GM12878 (cell line): Measurements from ENCODE around the gene CCNB3. TPM values are rescaled to one million over a fixed set of nuclear protein-coding genes. Genes with fewer than 3 reads are reported as not detected.

Experiments
- ATAC-seq: fragments of 200-7000 bp; cut with Tn5 transposase; 3 replicates; pipeline ENCODE4 v1.9.1; 2020; ENCODE audit warnings: mild to moderate bottlenecking, moderate library complexity
- BruUV-seq: library from RNA; stranded (reverse); fragments of 400-500 nt; replicated peaks from 2 replicates; lab custom pipeline; 2021; lab: Mats Ljungman, UMichigan
- CTCF ChIA-PET: fragments of 300-600 bp; sonication (Branson Sonifier 250); formaldehyde crosslinking; extraction: SDS; loops from one replicate; lab custom pipeline; 2021; ENCODE audit warnings: inconsistent platforms; lab: Yijun Ruan, JAX
- POLR2A ChIA-PET: fragments of 350-600 bp; formaldehyde crosslinking; extraction: SDS; loops from one replicate; lab custom pipeline; 2021; ENCODE audit warnings: inconsistent platforms; lab: Charles Lee
- RAD21 ChIA-PET: fragments of 300-600 bp; sonication (Branson Sonifier 250); formaldehyde crosslinking; loops from one replicate; lab custom pipeline; 2023; ENCODE audit warnings: antibody characterized with exemption; ENCODE audit not compliant: unreplicated experiment; lab: Charles Lee
- SMC1A ChIA-PET: fragments of 300-600 bp; sonication (Branson Sonifier 250); formaldehyde crosslinking; loops from one replicate; lab custom pipeline; 2023; ENCODE audit not compliant: unreplicated experiment, uncharacterized antibody; lab: Charles Lee
- DNase-seq: peaks from one replicate; pipeline ENCODE4 v3.0.0-alpha.2; 2011; ENCODE audit warnings: low read depth, low spot score
- FAIRE-seq: peaks from 3 replicates; lab custom pipeline; 2011; peaks lifted over from hg19 to GRCh38; lab: Jason Lieb, UNC
- H2AFZ ChIP-seq: 2 replicates; pipeline ENCODE4 v1.6.0; 2011; ENCODE audit warnings: low read depth, low read length, control low read depth; ENCODE audit not compliant: control insufficient read depth
- H3K27ac ChIP-seq: 2 replicates; pipeline ENCODE4 v1.5.1; 2011; ENCODE audit warnings: control low read depth; ENCODE audit not compliant: control insufficient read depth, insufficient read depth
- H3K27me3 ChIP-seq, 2 experiments: replicated peaks in 1 of 2; 2 replicates each; pipeline versions ENCODE4 v1.6.0 to v1.6.1; 2011; ENCODE audit warnings: low read length in 1 of 2; ENCODE audit not compliant: control insufficient read depth in 2 of 2, insufficient read depth in 2 of 2
- H3K36me3 ChIP-seq, 2 experiments: 2 replicates each; pipeline ENCODE4 v1.5.1; 2011; ENCODE audit warnings: low read length in 1 of 2; ENCODE audit not compliant: control insufficient read depth in 2 of 2, insufficient read depth in 2 of 2
- H3K4me1 ChIP-seq: 2 replicates; pipeline ENCODE4 v1.6.1; 2011; ENCODE audit warnings: mild to moderate bottlenecking, low read length, moderate library complexity, mixed read lengths; ENCODE audit not compliant: control insufficient read depth, insufficient read depth
- H3K4me2 ChIP-seq: 2 replicates; pipeline ENCODE4 v1.6.0; 2011; ENCODE audit warnings: control low read depth; ENCODE audit not compliant: control insufficient read depth, insufficient read depth
- H3K4me3 ChIP-seq: fragments of 200-600 bp; sonication (generic); 2 replicates; pipeline ENCODE4 v1.5.1; 2016
- H3K79me2 ChIP-seq: 2 replicates; pipeline ENCODE4 v1.6.0; 2011; ENCODE audit warnings: low read length; ENCODE audit not compliant: control insufficient read depth, insufficient read depth
- H3K9ac ChIP-seq: 2 replicates; pipeline ENCODE4 v1.8.0; 2011; ENCODE audit warnings: low read length, control low read depth, mixed read lengths; ENCODE audit not compliant: control insufficient read depth, insufficient read depth
- H3K9me3 ChIP-seq: replicated peaks from 3 replicates; pipeline ENCODE4 v1.5.1; 2011; ENCODE audit warnings: mild to moderate bottlenecking, low read length; ENCODE audit not compliant: control insufficient read depth, insufficient read depth
- H4K20me1 ChIP-seq: 2 replicates; pipeline ENCODE4 v1.6.0; 2011; ENCODE audit not compliant: control insufficient read depth, insufficient read depth
- CTCF ChIP-seq, 3 experiments: IDR thresholded peaks in 2 of 3; conservative IDR thresholded peaks in 1 of 3; 2 replicates each; pipeline ENCODE4 v1.5.1; 2011; ENCODE audit warnings: low read depth in 3 of 3, low read length in 3 of 3, mild to moderate bottlenecking in 3 of 3, control low read depth in 2 of 3, moderate library complexity in 2 of 3, inconsistent platforms in 1 of 3, mixed read lengths in 1 of 3; ENCODE audit not compliant: control insufficient read depth in 2 of 3, insufficient read depth in 1 of 3; ENCODE audit errors: extremely low read depth in 1 of 3
- ELK1 ChIP-seq: IDR thresholded peaks from 2 replicates; pipeline ENCODE4 v1.6.1; 2012; ENCODE audit warnings: low read depth, low read length, improper control_type of control experiment
- ETV6 ChIP-seq, 2 experiments: fragments of 450-650 bp in 1 of 2; IDR thresholded peaks in 1 of 2; conservative IDR thresholded peaks in 1 of 2; 2 replicates each; pipeline ENCODE4 v1.6.1; 2014; ENCODE audit warnings: antibody characterized with exemption in 1 of 2, borderline replicate concordance in 1 of 2, low read depth in 1 of 2, mild to moderate bottlenecking in 1 of 2, moderate library complexity in 1 of 2
- GATAD2B ChIP-seq: fragments of 450-650 bp; conservative IDR thresholded peaks from 2 replicates; pipeline ENCODE4 v1.6.1; 2017; ENCODE audit warnings: low read depth, mild to moderate bottlenecking, moderate library complexity
- JUND ChIP-seq: IDR thresholded peaks from 2 replicates; pipeline ENCODE4 v1.6.1; 2012; ENCODE audit warnings: low read depth, mild to moderate bottlenecking, low read length, improper control_type of control experiment, moderate library complexity
- KAT2A ChIP-seq: conservative IDR thresholded peaks from 2 replicates; pipeline ENCODE4 v1.6.1; 2011; ENCODE audit warnings: low read depth, low read length; ENCODE audit not compliant: control insufficient read depth
- KLF5 ChIP-seq: fragments of 450-650 bp; IDR thresholded peaks from 2 replicates; pipeline ENCODE4 v1.6.1; 2014; ENCODE audit warnings: mild to moderate bottlenecking; ENCODE audit not compliant: partially characterized antibody
- MXI1 ChIP-seq: fragments of 150-350 bp; IDR thresholded peaks from 2 replicates; pipeline ENCODE4 v1.6.1; 2011; ENCODE audit warnings: low read depth, mild to moderate bottlenecking, inconsistent platforms, low read length, improper control_type of control experiment
- MYC ChIP-seq: IDR thresholded peaks from 2 replicates; pipeline ENCODE4 v1.6.1; 2011; ENCODE audit warnings: mild to moderate bottlenecking, low read length, moderate library complexity, inconsistent platforms; ENCODE audit not compliant: insufficient read depth, insufficient replicate concordance, insufficient read length, severe bottlenecking
- NBN ChIP-seq: fragments of 450-650 bp; IDR thresholded peaks from 2 replicates; pipeline ENCODE4 v1.6.1; 2016
- NFIC ChIP-seq: IDR thresholded peaks from 2 replicates; pipeline ENCODE4 v1.6.1; 2012; ENCODE audit warnings: low read depth, mild to moderate bottlenecking, inconsistent platforms, low read length, moderate library complexity
- PAX8 ChIP-seq: fragments of 450-650 bp; IDR thresholded peaks from 2 replicates; pipeline ENCODE4 v1.6.1; 2017; ENCODE audit warnings: mild to moderate bottlenecking, moderate library complexity
- POU2F2 ChIP-seq: IDR thresholded peaks from 3 replicates; pipeline ENCODE4 v1.6.1; 2011; ENCODE audit warnings: low read depth, mild to moderate bottlenecking, low read length, borderline replicate concordance
- RCOR1 ChIP-seq: conservative IDR thresholded peaks from 2 replicates; pipeline ENCODE4 v1.6.1; 2012; ENCODE audit warnings: low read depth, low read length, improper control_type of control experiment
- RELB ChIP-seq: fragments of 450-650 bp; IDR thresholded peaks from 2 replicates; pipeline ENCODE4 v1.6.1; 2017; ENCODE audit warnings: low read depth, mild to moderate bottlenecking, moderate library complexity
- STAT1 ChIP-seq: fragments of 450-650 bp; conservative IDR thresholded peaks from 2 replicates; pipeline ENCODE4 v1.6.1; 2014; ENCODE audit warnings: antibody characterized with exemption, mild to moderate bottlenecking
- SUZ12 ChIP-seq: fragments of 200-600 bp; sonication (generic); IDR thresholded peaks from one replicate; pipeline ENCODE4 v1.6.1; 2018; ENCODE audit warnings: antibody characterized with exemption, mild to moderate bottlenecking; ENCODE audit not compliant: unreplicated experiment
- WGBS: methylation state at CpG from one replicate; pipeline ENCODE4 v1.1.6; 2016; ENCODE audit warnings: low lambda C conversion rate; ENCODE audit not compliant: insufficient replicate concordance, insufficient coverage; ENCODE audit errors: missing lambda C conversion rate; 5-methylcytosine and 5-hydroxymethylcytosine counted together
- in situ Hi-C: fragments of 300-500 bp; cut with MboI; formaldehyde crosslinking; loops from 9 replicates; pipeline ENCODE4 v1.14.3; 2018; ENCODE audit warnings: mixed read lengths
- intact Hi-C: fragments of 100-400 bp; cut with micrococcal nuclease; formaldehyde crosslinking; loops from one replicate; pipeline ENCODE4 v1.14.2; 2022; ENCODE audit not compliant: unreplicated experiment
- polyA plus RNA-seq, 11 experiments: library from polyadenylated mRNA; depleted of rRNA in 4 of 11; unstranded in 6 of 11; stranded (reverse) in 5 of 11; fragments of >200 nt; fragmentation: Nextera tagmentation in 4 of 11; fragmentation: Illumina TruSeq in 1 of 11; extraction: Ambion mirVana in 4 of 11; extraction: Trizol in 1 of 11; gene quantifications; 1 replicate in 1 of 11; 2 replicates in 10 of 11; pipeline versions ENCODE4 v1.2.1 to v1.2.3, GENCODE V29; 2011 to 2016; ENCODE audit warnings: inconsistent platforms in 2 of 11, missing spikeins in 2 of 11, low read depth in 1 of 11
- total RNA-seq, 4 experiments: library from RNA; depleted of rRNA in 3 of 4; stranded (reverse); fragments of >200 nt in 3 of 4; fragmentation: Illumina TruSeq in 1 of 4; extraction: Trizol in 1 of 4; gene quantifications; 2 replicates each; pipeline versions ENCODE4 v1.2.1 to v1.2.3, GENCODE V29; 2013 to 2021

Gene CCNB3
- total and polyA plus RNA-seq, 10 of the 15 experiments (the other 5 are each of a cell fraction or from before 2014, with no cell fraction given), result 0.09 to 0.49 (median 0.16) TPM; not detected in 3

GRCh38 chrX:50157545-50158135, 46.9 kb upstream of the CCNB3 start (continued):
- TF ChIP-seq ETV6 (conservative IDR thresholded peaks at IDR 0.05 in 1 of 2, IDR thresholded peaks at IDR 0.05 in 1 of 2; ENCODE audit: borderline replicate concordance in 1 of 2, low read depth in 1 of 2) (no peak), CTCF (IDR thresholded peaks at IDR 0.05 in 2 of 3, conservative IDR thresholded peaks at IDR 0.05 in 1 of 3; ENCODE audit: control insufficient read depth in 2 of 3, extremely low read depth in 1 of 3, insufficient read depth in 1 of 3, low read depth in 3 of 3, low read length in 3 of 3) (no peak), MYC (no peak), GATAD2B (no peak), POU2F2 (no peak), KAT2A (no peak), SUZ12 (no peak), JUND (no peak), NFIC (no peak), MXI1 (no peak)

GRCh38 chrX:50158593-50158992, 46.0 kb upstream of the CCNB3 start:
- CTCF ChIA-PET, result no interaction called here
- H3K27me3 ChIP-seq, result no peaks in the 10 kb centered on the region
- RAD21 ChIA-PET, result no interaction called here
- no peak for FAIRE-seq
- SMC1A ChIA-PET, result no interaction called here
- in situ Hi-C loops, result no loop called here
- H3K9ac ChIP-seq, result no peak overlapping the region
- H3K27ac ChIP-seq, result no peak overlapping the region
- H3K4me3 ChIP-seq, result no peak overlapping the region
- no peaks in the 10 kb centered on the region for H4K20me1 ChIP-seq
- intact Hi-C loops, result no loop called here
- H2AFZ ChIP-seq, result no peak overlapping the region
- H3K4me2 ChIP-seq, result no peak overlapping the region
- DNase-seq, result no peak
- H3K36me3 ChIP-seq, result no peaks in the 10 kb centered on the region
- no peaks in the 10 kb centered on the region; the same call in 2 of the 3 replicates for H3K9me3 ChIP-seq
- WGBS, result 0% methylated on average over 1 of the region's 1 CpG
- POLR2A ChIA-PET, result no interaction called here
- H3K79me2 ChIP-seq, result no peaks in the 10 kb centered on the region
- no peak for ATAC-seq
- no peaks in the 10 kb centered on the region for H3K4me1 ChIP-seq
- no TSS peak for BruUV-seq
- TF ChIP-seq RCOR1 (no peak), RELB (no peak), ELK1 (no peak), STAT1 (no peak), PAX8 (no peak), KLF5 (no peak), NBN (no peak)
